Hepatocyte (in vitro differentiated cells): ENCODE results near the gene KIF26B. TPM values are rescaled to one million over a fixed set of nuclear protein-coding genes. Genes with fewer than 3 reads are reported as not detected.
A peak's percentile ranks its signal among the peaks of the same experiment; 100 is the strongest.

ENCODE experiments used
- DNase-seq: peaks from one replicate; pipeline ENCODE4 v3.0.0-alpha.2; 2016; ENCODE audit warnings: low spot score
- H2AFZ ChIP-seq: fragments of 200-600 bp; sonication (generic); 2 replicates; pipeline ENCODE4 v1.6.0; 2016; ENCODE audit warnings: antibody characterized with exemption, mild to moderate bottlenecking
- H3K27ac ChIP-seq: fragments of 200-600 bp; sonication (generic); 2 replicates; pipeline ENCODE4 v1.5.1; 2016; ENCODE audit warnings: mild to moderate bottlenecking
- H3K27me3 ChIP-seq: fragments of 200-600 bp; sonication (generic); 2 replicates; pipeline ENCODE4 v1.6.1; 2016
- H3K36me3 ChIP-seq: fragments of 200-600 bp; sonication (generic); replicated peaks from 2 replicates; pipeline ENCODE4 v1.5.1; 2016; ENCODE audit warnings: low read depth; ENCODE audit not compliant: insufficient read depth
- H3K4me1 ChIP-seq: fragments of 200-600 bp; sonication (generic); 2 replicates; pipeline ENCODE4 v1.5.1; 2016; ENCODE audit warnings: mild to moderate bottlenecking, moderate library complexity; ENCODE audit not compliant: insufficient read depth
- H3K4me2 ChIP-seq: fragments of 200-600 bp; sonication (generic); 2 replicates; pipeline ENCODE4 v1.6.0; 2016
- H3K4me3 ChIP-seq: fragments of 200-600 bp; sonication (generic); 2 replicates; pipeline ENCODE4 v1.5.1; 2016; ENCODE audit warnings: mild to moderate bottlenecking
- H3K79me2 ChIP-seq: fragments of 200-600 bp; sonication (generic); 2 replicates; pipeline ENCODE4 v1.6.0; 2017; ENCODE audit warnings: mild to moderate bottlenecking
- H3K9me2 ChIP-seq: fragments of 200-600 bp; sonication (generic); replicated peaks from 2 replicates; pipeline ENCODE4 v1.6.0; 2017; ENCODE audit warnings: mild to moderate bottlenecking; ENCODE audit not compliant: insufficient read depth
- H3K9me3 ChIP-seq: fragments of 200-600 bp; sonication (generic); 2 replicates; pipeline ENCODE4 v1.5.1; 2016; ENCODE audit warnings: low read depth, mild to moderate bottlenecking
- H4K20me1 ChIP-seq: fragments of 200-600 bp; sonication (generic); 2 replicates; pipeline ENCODE4 v1.6.0; 2016; ENCODE audit warnings: mild to moderate bottlenecking; ENCODE audit not compliant: insufficient read depth, poor library complexity, severe bottlenecking
- EZH2 ChIP-seq: fragments of 200-600 bp; sonication (generic); IDR thresholded peaks from 2 replicates; pipeline ENCODE4 v1.6.1; 2016; ENCODE audit warnings: antibody characterized with exemption, mild to moderate bottlenecking, borderline replicate concordance
- EZH2phosphoT487 ChIP-seq: fragments of 200-600 bp; sonication (generic); IDR thresholded peaks from one replicate; pipeline ENCODE4 v1.6.1; 2018; ENCODE audit warnings: antibody characterized with exemption, mild to moderate bottlenecking, low read depth, moderate library complexity; ENCODE audit not compliant: unreplicated experiment, severe bottlenecking
- WGBS: methylation state at CpG from one replicate; pipeline ENCODE4 v1.1.6; 2016; ENCODE audit warnings: low lambda C conversion rate; ENCODE audit errors: missing lambda C conversion rate; 5-methylcytosine and 5-hydroxymethylcytosine counted together
- polyA plus RNA-seq: library from polyadenylated mRNA; unstranded; fragments of >200 nt; fragmentation: Nextera tagmentation; extraction: Ambion mirVana; gene quantifications from 2 replicates; pipeline ENCODE4 v1.2.1, GENCODE V29; 2016
- total RNA-seq: library from RNA; depleted of rRNA; stranded (reverse); fragments of >200 nt; gene quantifications from 2 replicates; pipeline ENCODE4 v1.2.3, GENCODE V29; 2014
- TF ChIP-seq, protein P1 (sequence below): fragments of 200-600 bp; sonication (generic); IDR thresholded peaks from 2 replicates; pipeline ENCODE4 v1.5.1; 2016; ENCODE audit warnings: antibody characterized with exemption, mild to moderate bottlenecking; ENCODE audit not compliant: poor library complexity

The KIF26B gene
- total and polyA plus RNA-seq, 2 experiments from 2014 or later, result 12.7 to 21.6 TPM

DNA sequence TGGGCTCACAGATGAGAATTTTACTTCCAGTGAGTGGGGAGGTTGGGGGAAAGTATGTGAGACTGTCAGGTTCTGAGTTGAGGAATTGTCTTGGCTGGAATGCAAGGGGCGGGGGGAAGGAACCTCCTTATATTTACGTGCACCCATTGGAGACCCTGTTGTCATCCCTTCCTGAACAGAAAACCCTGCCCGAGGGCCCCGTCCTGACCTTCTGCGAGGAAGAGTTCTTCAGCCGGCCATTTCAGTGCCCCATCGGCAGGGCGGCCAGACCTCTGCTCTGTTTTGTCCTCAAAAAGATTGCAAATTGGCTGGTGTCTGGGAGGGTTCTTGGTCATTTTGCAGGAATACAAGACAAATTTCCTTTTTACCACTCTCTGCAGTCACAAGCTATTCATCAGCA is 7.1 kb downstream of the KIF26B start:
- Histone ChIP-seq H3K9me2 (no peaks in the 10 kb centered on the region), H3K4me1 (peaks cover 9% of the 10 kb centered on the region), H3K9me3 (no peaks in the 10 kb centered on the region), H3K4me2 (no peak overlapping the region), H3K27ac (no peak overlapping the region), H3K36me3 (no peaks in the 10 kb centered on the region), H4K20me1 (peaks cover 7% of the 10 kb centered on the region), H3K79me2 (peaks cover 94% of the 10 kb centered on the region), H3K4me3 (no peak overlapping the region), H3K27me3 (no peaks in the 10 kb centered on the region), H2AFZ (no peak overlapping the region)
- TF ChIP-seq, protein P1, sequence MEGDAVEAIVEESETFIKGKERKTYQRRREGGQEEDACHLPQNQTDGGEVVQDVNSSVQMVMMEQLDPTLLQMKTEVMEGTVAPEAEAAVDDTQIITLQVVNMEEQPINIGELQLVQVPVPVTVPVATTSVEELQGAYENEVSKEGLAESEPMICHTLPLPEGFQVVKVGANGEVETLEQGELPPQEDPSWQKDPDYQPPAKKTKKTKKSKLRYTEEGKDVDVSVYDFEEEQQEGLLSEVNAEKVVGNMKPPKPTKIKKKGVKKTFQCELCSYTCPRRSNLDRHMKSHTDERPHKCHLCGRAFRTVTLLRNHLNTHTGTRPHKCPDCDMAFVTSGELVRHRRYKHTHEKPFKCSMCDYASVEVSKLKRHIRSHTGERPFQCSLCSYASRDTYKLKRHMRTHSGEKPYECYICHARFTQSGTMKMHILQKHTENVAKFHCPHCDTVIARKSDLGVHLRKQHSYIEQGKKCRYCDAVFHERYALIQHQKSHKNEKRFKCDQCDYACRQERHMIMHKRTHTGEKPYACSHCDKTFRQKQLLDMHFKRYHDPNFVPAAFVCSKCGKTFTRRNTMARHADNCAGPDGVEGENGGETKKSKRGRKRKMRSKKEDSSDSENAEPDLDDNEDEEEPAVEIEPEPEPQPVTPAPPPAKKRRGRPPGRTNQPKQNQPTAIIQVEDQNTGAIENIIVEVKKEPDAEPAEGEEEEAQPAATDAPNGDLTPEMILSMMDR, result no peak
- TF ChIP-seq EZH2 (no peak), EZH2phosphoT487 (no peak)
- 77% methylated on average over 8 of the region's 8 CpGs for WGBS
- DNase-seq, result no peak

DNA sequence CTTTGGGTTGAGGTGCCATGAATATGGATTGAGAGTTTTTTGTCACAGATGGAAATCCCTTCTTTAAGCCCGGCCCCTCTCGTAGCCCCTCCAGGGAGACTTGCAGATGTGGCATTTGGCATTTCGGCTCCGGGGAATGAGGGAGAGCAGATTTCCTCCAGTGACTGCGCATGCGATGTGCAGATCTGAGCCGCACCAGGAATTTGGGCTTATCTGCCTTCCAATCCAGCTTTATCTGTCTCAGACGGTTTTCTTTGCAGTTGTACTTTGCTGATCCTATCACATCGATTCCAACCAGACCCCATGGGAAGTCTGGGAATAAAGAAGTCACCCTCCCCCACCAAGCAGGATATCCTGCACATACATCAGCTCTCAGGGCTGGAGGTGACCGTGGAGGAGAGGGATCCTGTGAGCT is 11.7 kb downstream of the KIF26B start:
- Histone ChIP-seq H3K27ac (peak overlapping the region; percentile 51), H3K79me2 (peaks cover 94% of the 10 kb centered on the region), H3K9me3 (no peaks in the 10 kb centered on the region), H3K4me3 (no peak overlapping the region), H4K20me1 (peaks cover 12% of the 10 kb centered on the region), H3K36me3 (no peaks in the 10 kb centered on the region), H3K9me2 (no peaks in the 10 kb centered on the region), H3K4me1 (peaks cover 12% of the 10 kb centered on the region), H3K4me2 (peak overlapping the region; percentile 73), H3K27me3 (no peaks in the 10 kb centered on the region), H2AFZ (no peak overlapping the region)
- WGBS, result 28% methylated on average over 10 of the region's 10 CpGs
- DNase-seq, result peak; percentile 28
- no peak for TF ChIP-seq EZH2phosphoT487
- TF ChIP-seq, protein P1, result no peak
- TF ChIP-seq EZH2, result no peak

DNA sequence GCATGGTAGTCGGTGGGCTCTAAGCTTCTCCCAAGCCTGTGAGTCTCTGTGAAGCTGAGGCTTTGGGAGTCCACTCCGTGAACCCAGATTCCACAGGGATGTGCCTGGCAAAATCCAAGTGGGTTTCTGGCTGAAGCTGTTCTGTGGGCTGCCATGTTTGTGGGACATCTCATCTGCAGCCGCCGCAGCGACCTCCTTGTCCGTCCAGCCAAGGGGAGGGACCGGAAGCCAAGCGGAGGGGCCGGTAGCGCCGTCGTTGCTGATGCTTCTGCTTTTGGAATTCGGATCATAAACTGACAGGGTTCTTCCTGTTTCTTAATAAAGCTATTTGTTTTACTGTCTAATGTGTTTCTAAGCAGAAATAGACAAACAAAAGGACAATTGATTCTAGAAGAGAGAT is 13.3 kb downstream of the KIF26B start:
- H2AFZ ChIP-seq, result no peak overlapping the region
- WGBS, result 82% methylated on average over 13 of the region's 13 CpGs
- no peaks in the 10 kb centered on the region for H3K9me2 ChIP-seq
- H3K27me3 ChIP-seq, result no peaks in the 10 kb centered on the region
- H3K4me1 ChIP-seq, result peaks cover 12% of the 10 kb centered on the region
- no peak overlapping the region for H3K4me3 ChIP-seq
- no peaks in the 10 kb centered on the region for H3K9me3 ChIP-seq
- no peak overlapping the region for H3K27ac ChIP-seq
- no peak for TF ChIP-seq EZH2phosphoT487
- TF ChIP-seq, protein P1, result no peak
- no peak for TF ChIP-seq EZH2
- H3K36me3 ChIP-seq, result no peaks in the 10 kb centered on the region
- H3K4me2 ChIP-seq, result no peak overlapping the region
- peaks cover 96% of the 10 kb centered on the region for H3K79me2 ChIP-seq
- H4K20me1 ChIP-seq, result peaks cover 12% of the 10 kb centered on the region
- DNase-seq, result no peak

DNA sequence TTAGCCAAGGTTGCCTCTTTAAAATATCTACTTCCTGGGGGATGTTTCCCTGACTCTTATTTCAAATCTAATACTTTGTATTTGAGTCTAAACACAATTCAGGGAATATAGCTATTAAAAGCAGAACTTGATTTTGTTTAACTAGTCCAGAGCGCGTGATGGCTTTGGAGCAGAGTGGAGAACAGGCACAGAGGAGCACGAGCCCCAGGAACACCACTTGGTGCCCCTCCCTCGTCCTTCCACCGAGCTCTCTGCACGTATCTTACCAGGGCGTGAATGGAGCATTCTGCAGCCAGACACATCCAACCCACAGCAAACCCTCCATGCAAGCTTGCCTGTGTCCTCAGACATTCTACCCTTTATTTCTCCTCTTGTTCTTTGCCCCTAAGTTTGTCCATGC is 14.1 kb downstream of the KIF26B start:
- H3K79me2 ChIP-seq, result peaks cover 93% of the 10 kb centered on the region
- no peak overlapping the region for H2AFZ ChIP-seq
- TF ChIP-seq EZH2phosphoT487 (no peak), EZH2 (no peak)
- TF ChIP-seq, protein P1, result no peak
- H3K9me3 ChIP-seq, result no peaks in the 10 kb centered on the region
- H3K4me2 ChIP-seq, result peak overlapping the region; percentile 33
- no peak overlapping the region for H3K4me3 ChIP-seq
- whole genome bisulfite sequencing, result 67% methylated on average over 7 of the region's 7 CpGs
- no peaks in the 10 kb centered on the region for H3K9me2 ChIP-seq
- H4K20me1 ChIP-seq, result peaks cover 12% of the 10 kb centered on the region
- no peak for DNase-seq
- H3K27ac ChIP-seq, result peak overlapping the region; percentile 9
- H3K36me3 ChIP-seq, result no peaks in the 10 kb centered on the region
- no peaks in the 10 kb centered on the region for H3K27me3 ChIP-seq
- H3K4me1 ChIP-seq, result peaks cover 17% of the 10 kb centered on the region
